IPS-15b (cell line): ENCODE results near the gene TERT.
"Not testable (repeated sequence)": the region's sequence is repeated elsewhere in the genome, so short reads cannot be mapped to it uniquely, and the experiment has no call there.

ENCODE experiments used
- H3K27me3 ChIP-seq: one replicate; pipeline ENCODE4 v1.6.1; 2013; ENCODE audit warnings: low read length; ENCODE audit not compliant: control insufficient read depth, insufficient read depth
- H3K36me3 ChIP-seq: one replicate; pipeline ENCODE4 v1.6.1; 2013; ENCODE audit warnings: low read length; ENCODE audit not compliant: control insufficient read depth, insufficient read depth
- H3K4me1 ChIP-seq: one replicate; pipeline ENCODE4 v1.6.1; 2013; ENCODE audit warnings: mild to moderate bottlenecking, low read length; ENCODE audit not compliant: control insufficient read depth, insufficient read depth
- H3K4me3 ChIP-seq: one replicate; pipeline ENCODE4 v1.5.1; 2013; ENCODE audit warnings: low read depth, low read length
- H3K9ac ChIP-seq: one replicate; pipeline ENCODE4 v1.6.1; 2013; ENCODE audit warnings: low read depth, mild to moderate bottlenecking, low read length
- H3K9me3 ChIP-seq: one replicate; pipeline ENCODE4 v1.6.1; 2013; ENCODE audit warnings: mild to moderate bottlenecking, low read length; ENCODE audit not compliant: control insufficient read depth, insufficient read depth

Gene TERT

DNA sequence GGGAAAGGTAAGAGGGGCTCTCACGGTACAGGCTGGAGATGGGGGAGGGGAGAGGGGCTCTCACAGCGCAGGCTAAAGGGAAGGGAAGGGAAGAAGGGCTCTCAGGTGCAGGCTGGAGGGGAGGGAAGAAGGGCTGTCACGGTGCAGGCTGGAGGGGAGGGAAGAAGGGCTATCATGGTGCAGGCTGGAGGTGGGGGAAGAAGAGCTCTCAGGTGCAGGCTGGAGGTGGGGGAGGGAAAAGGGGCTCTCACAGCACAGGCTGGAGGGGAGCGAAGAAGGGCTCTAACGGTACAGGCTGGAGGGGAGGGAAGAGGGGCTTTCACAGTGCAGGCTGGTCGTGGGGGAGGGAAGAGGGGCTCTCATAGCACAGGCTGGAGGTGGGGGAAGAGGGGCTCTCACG lies 65.0 kb downstream of the TERT start:
- Histone ChIP-seq H3K9ac (no peak overlapping the region), H3K4me3 (no peak overlapping the region), H3K36me3 (no peaks in the 10 kb centered on the region), H3K9me3 (no peaks in the 10 kb centered on the region), H3K27me3 (no peaks in the 10 kb centered on the region), H3K4me1 (no peaks in the 10 kb centered on the region)

DNA sequence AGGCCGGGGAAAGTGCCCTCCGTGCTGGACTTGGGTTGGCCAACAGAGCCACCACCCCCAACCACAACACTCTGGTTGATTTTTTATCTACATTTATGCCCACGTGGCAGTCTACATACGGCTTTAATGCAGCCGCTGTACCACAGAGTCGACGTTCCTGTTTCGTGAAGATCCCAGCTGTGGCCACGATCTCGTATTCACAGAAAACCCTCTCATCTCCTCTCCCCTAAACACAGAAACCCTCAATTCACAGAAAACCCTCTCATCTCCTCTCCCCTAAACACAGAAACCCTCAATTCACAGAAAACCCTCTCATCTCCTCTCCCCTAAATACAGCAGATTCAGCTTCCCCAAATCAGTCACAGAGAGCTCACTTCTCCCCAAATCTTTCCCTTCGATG lies 65.8 kb downstream of the TERT start:
- H3K9me3 ChIP-seq, H3K36me3 ChIP-seq, H3K4me1 ChIP-seq, H3K27me3 ChIP-seq, H3K9ac ChIP-seq, H3K4me3 ChIP-seq: not testable (repeated sequence)

DNA sequence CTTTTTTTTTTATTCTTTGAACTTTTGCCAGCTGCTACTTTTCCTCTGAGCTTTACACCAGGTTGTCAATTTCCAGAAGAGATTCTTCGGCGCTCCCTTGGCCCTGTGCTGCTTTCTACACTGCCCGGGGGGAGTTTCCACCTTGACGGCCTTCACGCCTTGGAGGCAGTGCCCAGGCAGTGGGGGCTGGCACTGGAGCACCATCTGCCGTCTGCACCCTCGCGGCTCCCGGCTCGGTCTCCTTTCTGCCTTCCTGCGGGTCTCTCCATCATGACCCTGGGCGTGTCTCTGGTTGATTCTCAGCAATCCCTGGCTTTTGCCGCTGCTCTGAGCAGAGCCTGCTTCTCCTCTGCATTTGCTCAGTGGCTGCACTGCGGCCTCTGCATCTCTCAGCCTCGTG lies 66.7 kb downstream of the TERT start:
- no peaks in the 10 kb centered on the region for H3K27me3 ChIP-seq
- no peak overlapping the region for H3K4me3 ChIP-seq
- H3K36me3 ChIP-seq: no peaks in the 10 kb centered on the region
- H3K9me3 ChIP-seq: no peaks in the 10 kb centered on the region
- no peak overlapping the region for H3K9ac ChIP-seq
- H3K4me1 ChIP-seq: no peaks in the 10 kb centered on the region

DNA sequence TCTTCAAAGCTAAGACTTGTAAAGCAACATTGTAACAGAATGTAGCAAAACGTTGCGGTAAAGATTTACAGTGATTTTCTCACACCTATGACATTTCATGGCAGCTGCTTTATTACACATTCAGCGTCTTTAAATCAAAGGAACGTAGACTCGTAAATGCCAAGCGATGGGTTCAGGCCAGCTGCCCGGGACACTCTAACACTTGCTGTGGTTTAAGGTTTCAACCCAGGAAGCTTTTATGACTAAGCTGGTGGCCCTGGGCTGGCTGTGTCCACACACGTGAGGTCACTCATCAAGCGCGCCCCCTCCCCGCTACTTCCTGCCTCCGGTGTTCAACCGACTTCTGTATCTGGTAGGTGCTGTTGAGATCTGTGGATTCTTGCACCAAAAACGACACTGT lies 67.2 kb downstream of the TERT start:
- Histone ChIP-seq H3K27me3 (no peaks in the 10 kb centered on the region), H3K9ac (no peak overlapping the region), H3K36me3 (no peaks in the 10 kb centered on the region), H3K4me1 (no peaks in the 10 kb centered on the region), H3K4me3 (no peak overlapping the region), H3K9me3 (no peaks in the 10 kb centered on the region)

DNA sequence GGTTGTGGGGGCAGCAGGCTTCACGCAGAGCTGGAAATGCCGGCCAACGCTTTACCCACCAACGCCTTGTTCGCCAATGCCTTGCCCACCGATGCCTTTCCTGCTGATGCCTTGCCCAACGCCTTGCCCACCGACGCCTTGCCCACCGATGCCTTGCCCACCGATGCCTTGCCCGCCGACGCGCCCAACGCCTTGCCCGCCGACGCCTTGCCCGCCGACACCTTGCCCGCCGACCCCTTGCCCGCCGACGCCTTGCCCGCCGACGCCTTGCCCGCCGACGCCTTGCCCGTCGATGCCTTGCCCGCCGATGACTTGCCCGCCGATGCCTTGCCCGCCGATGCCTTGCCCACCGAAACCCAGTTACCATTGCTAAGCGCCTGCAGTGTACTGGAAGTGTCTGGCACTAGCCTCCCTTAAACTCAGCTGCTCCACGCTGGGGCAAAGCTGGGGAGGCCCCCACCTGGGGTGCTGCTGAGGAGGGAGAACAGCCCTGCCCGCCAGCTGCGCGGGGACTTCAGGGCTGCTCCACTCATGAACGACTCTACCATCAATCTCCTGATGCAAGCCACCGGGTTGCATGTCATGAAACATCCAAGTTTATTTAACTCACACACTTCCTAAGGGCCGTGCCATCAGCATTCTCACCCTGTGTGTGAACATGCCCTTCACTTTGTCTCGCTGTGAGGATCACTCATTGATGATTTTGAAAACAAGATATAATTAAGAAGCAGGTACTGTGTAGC lies 67.9 kb downstream of the TERT start:
- Histone ChIP-seq H3K9me3 (no peaks in the 10 kb centered on the region), H3K9ac (no peak overlapping the region), H3K4me3 (no peak overlapping the region), H3K27me3 (no peaks in the 10 kb centered on the region), H3K4me1 (no peaks in the 10 kb centered on the region), H3K36me3 (no peaks in the 10 kb centered on the region)

DNA sequence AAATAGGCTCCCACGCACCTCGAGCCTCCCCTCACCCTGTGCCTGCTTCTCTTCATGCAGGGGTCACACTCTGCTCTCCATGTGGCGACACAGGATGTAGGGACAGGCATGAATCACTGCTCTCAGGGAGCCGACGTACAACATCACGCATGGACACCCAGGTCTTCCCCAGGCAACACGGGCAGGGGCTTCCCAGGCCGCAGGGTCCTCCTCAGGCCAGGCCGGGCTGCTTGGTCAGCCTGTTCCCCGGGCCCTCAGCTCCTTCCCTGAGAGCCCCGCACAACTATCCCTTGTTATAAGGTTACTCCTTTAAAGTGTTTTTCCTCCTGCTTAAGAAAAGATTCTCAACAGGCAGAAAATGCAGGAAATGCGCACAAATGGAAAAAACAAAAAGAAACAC lies 68.6 kb downstream of the TERT start:
- H3K4me1 ChIP-seq: no peaks in the 10 kb centered on the region
- H3K9me3 ChIP-seq: no peaks in the 10 kb centered on the region
- no peaks in the 10 kb centered on the region for H3K27me3 ChIP-seq
- H3K36me3 ChIP-seq: no peaks in the 10 kb centered on the region
- no peak overlapping the region for H3K9ac ChIP-seq
- H3K4me3 ChIP-seq: no peak overlapping the region

DNA sequence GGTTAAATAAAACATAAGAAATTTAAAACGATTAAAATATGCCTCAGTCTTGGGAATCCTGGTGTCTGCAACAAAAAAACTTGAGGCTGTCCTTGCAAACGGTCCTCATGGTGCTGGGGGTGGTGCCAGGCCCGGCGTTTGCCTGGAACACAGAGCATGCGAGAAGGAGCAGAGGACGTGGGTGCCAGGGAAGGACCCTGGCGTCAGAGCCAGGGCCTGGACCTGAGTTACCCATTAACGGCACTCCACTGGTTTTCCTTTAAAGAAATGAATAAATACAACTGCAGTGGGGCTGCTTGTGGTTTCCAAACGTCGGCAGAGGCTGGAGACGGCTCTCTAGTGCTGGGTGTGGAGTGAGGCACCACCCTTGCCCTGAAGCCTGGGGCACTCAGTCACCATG lies 69.8 kb downstream of the TERT start, which contains the start of gene SLC6A18:
Gene SLC6A18, plus strand, starts transcription at position 301 of the 400 bp plus-strand sequence. Its CDS starts 97 bp downstream, at position 398.
- Histone ChIP-seq H3K4me1 (no peaks in the 10 kb centered on the region), H3K36me3 (no peaks in the 10 kb centered on the region), H3K9ac (no peak within 1 kb of the TSS), H3K27me3 (no peaks in the 10 kb centered on the region), H3K9me3 (no peaks in the 10 kb centered on the region), H3K4me3 (no peak within 1 kb of the TSS)

DNA sequence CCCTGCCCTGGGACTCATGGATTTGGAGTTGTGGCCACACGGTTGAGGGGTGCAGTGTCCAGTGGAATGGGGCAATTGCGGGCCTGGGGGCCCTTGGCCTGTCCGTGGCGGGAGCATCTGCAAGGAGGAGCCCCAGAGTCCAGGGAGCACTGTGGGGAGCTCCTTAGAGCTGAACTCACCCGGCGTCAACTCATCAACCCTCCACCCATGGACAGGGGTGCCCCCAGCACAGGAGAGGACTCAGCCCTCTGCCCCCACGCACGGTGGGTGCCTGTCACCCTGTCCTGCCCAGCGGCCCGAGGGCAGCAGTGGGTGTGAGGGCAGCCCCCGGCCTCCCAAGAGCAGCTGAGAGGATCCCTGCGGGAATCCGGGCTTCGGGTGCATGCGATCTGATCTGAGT lies 70.2 kb downstream of the TERT start:
- Histone ChIP-seq H3K4me1 (no peaks in the 10 kb centered on the region), H3K36me3 (no peaks in the 10 kb centered on the region), H3K9ac (no peak overlapping the region), H3K27me3 (no peaks in the 10 kb centered on the region), H3K9me3 (no peaks in the 10 kb centered on the region), H3K4me3 (no peak overlapping the region)

DNA sequence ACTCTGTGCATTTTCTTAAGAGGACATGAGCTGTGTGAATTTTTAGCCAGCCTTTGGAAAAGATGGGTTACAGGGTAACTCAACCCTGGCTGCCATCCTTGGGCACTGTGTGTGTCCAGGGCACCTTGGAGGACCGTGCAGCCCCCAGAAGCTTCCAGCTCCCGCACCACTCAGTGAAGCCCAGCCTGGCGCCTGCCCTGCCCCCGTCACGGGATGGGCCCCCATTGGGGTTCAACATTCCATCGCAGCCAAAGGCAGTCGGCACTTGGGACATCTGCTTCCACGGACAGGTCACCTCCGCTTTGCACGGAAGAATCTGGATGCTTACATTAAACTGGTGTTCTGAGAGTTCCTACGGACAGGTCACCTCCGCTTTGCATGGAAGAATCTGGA lies 71.6 kb downstream of the TERT start:
- Histone ChIP-seq H3K4me3 (no peak overlapping the region), H3K9ac (no peak overlapping the region), H3K36me3 (no peaks in the 10 kb centered on the region), H3K4me1 (no peaks in the 10 kb centered on the region), H3K9me3 (no peaks in the 10 kb centered on the region), H3K27me3 (no peaks in the 10 kb centered on the region)

DNA sequence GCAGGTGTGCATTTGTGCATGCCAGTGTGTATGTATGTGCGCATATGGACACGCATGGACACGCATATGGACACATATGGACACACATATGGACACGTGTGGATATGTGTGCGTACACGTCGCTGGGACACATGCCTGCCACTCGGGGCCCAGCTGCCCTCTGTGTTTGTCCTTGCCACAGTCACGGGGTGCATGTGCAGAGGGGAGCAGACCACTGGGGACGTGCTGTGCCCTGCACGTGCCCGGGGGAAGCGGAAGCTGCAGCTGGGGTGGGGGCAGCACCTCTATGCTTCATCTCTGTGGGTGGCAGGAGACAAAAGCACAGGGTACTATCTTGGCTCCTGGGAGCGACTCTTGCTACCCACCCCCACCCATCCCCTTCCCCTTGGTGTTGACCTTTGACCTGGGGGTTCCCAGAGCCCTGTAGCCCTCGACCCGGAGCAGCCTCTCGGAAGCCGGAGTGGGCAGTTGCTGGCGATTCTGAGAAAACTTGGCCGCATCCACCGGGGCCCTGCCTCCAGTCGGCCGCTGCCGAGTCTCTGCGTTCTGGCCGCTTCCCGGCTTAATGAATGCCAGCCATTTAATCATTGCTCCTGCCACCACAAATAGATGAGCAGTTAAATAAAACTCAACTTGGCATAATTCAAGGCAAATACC lies 72.1 kb downstream of the TERT start:
- H3K36me3 ChIP-seq: no peaks in the 10 kb centered on the region
- H3K9me3 ChIP-seq: no peaks in the 10 kb centered on the region
- H3K9ac ChIP-seq: no peak overlapping the region
- H3K4me1 ChIP-seq: no peaks in the 10 kb centered on the region
- H3K4me3 ChIP-seq: no peak overlapping the region
- no peaks in the 10 kb centered on the region for H3K27me3 ChIP-seq

DNA sequence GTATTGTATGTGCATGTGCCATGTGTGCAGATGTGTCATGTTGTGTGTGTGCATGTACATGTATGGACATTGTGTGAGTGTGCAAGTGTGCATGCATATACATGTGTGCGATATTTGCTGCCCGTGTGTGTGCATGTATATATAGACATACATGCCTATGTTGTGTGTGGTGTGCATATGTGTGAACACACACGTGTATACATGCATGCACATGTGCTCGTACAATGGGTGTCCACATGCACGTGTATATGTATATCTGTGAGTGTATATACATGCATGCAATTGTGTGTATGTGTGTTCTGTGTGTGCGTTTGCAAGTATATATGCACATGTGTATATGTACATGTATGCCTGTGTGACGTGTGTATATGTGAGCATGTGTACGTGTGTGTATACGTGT lies 72.7 kb downstream of the TERT start:
- H3K27me3 ChIP-seq: no peaks in the 10 kb centered on the region
- no peaks in the 10 kb centered on the region for H3K4me1 ChIP-seq
- H3K36me3 ChIP-seq: no peaks in the 10 kb centered on the region
- H3K9ac ChIP-seq: no peak overlapping the region
- no peak overlapping the region for H3K4me3 ChIP-seq
- H3K9me3 ChIP-seq: no peaks in the 10 kb centered on the region

DNA sequence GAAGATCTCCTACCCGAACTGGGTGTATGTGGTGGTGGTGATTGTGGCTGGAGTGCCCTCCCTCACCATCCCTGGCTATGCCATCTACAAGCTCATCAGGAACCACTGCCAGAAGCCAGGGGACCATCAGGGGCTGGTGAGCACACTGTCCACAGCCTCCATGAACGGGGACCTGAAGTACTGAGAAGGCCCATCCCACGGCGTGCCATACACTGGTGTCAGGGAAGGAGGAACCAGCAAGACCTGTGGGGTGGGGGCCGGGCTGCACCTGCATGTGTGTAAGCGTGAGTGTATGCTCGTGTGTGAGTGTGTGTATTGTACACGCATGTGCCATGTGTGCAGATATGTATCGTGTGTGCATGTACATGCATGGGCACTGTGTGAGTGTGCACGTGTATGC lies 73.1 kb downstream of the TERT start:
- Histone ChIP-seq H3K9me3 (no peaks in the 10 kb centered on the region), H3K9ac (no peak overlapping the region), H3K36me3 (no peaks in the 10 kb centered on the region), H3K4me3 (no peak overlapping the region), H3K27me3 (no peaks in the 10 kb centered on the region), H3K4me1 (no peaks in the 10 kb centered on the region)
